GM12891 (cell line): ENCODE measurements around the gene EDC4.

Source experiments
- PAX5 ChIP-seq: IDR thresholded peaks from 2 replicates; pipeline ENCODE4 v1.6.1; 2011; ENCODE audit warnings: low read length, moderate library complexity, mild to moderate bottlenecking; ENCODE audit not compliant: insufficient read depth, severe bottlenecking
- POLR2A ChIP-seq: IDR thresholded peaks from 2 replicates; pipeline ENCODE4 v1.6.1; 2011; ENCODE audit warnings: low read depth, low read length, control low read depth
- POLR2AphosphoS5 ChIP-seq: IDR thresholded peaks from 2 replicates; pipeline ENCODE4 v1.6.1; 2011; ENCODE audit warnings: low read depth, low read length, control low read depth
- POU2F2 ChIP-seq: IDR thresholded peaks from 2 replicates; pipeline ENCODE4 v1.6.1; 2011; ENCODE audit warnings: low read depth, mild to moderate bottlenecking, control low read depth, low read length, moderate library complexity
- SPI1 ChIP-seq: IDR thresholded peaks from 2 replicates; pipeline ENCODE4 v1.6.1; 2011; ENCODE audit warnings: low read depth, low read length, control low read depth
- TAF1 ChIP-seq: IDR thresholded peaks from 2 replicates; pipeline ENCODE4 v1.6.1; 2011; ENCODE audit warnings: low read depth, low read length, control low read depth

DNA sequence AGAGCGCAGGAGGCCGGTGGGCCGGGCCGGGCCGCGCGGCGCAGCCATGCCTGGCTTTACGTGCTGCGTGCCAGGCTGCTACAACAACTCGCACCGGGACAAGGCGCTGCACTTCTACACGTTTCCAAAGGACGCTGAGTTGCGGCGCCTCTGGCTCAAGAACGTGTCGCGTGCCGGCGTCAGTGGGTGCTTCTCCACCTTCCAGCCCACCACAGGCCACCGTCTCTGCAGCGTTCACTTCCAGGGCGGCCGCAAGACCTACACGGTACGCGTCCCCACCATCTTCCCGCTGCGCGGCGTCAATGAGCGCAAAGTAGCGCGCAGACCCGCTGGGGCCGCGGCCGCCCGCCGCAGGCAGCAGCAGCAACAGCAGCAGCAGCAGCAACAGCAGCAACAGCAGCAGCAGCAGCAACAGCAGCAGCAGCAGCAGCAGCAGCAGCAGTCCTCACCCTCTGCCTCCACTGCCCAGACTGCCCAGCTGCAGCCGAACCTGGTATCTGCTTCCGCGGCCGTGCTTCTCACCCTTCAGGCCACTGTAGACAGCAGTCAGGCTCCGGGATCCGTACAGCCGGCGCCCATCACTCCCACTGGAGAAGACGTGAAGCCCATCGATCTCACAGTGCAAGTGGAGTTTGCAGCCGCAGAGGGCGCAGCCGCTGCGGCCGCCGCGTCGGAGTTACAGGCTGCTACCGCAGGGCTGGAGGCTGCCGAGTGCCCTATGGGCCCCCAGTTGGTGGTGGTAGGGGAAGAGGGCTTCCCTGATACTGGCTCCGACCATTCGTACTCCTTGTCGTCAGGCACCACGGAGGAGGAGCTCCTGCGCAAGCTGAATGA, 30.1 kb upstream of the EDC4 start:
- TF ChIP-seq TAF1 (no peak; the same call in 1 of the 2 replicates), POLR2A (no peak), POLR2AphosphoS5 (no peak), PAX5 (no peak), POU2F2 (0 out of 2 replicates have a peak, but pooled peaks have one; percentile 20), SPI1 (no peak)
